ENCODE measurements around the gene UBAC2. TPM values are rescaled to one million over a fixed set of nuclear protein-coding genes. Genes with fewer than 3 reads are reported as not detected.

The UBAC2 gene
- total and polyA plus RNA-seq, 4 donors, result 32.9 to 42.3 (median 35.3) TPM

- no peak overlapping the region for H3K27ac ChIP-seq (ENCODE audit: low read depth in 1 of 2, low read length in 2 of 2)
- H3K4me1 ChIP-seq (ENCODE audit: control insufficient read depth in 4 of 4, insufficient read depth in 4 of 4, low read length in 3 of 4), result no peaks in the 10 kb centered on the region
- no peak for DNase-seq (ENCODE audit: low spot score)
- H3K36me3 ChIP-seq (ENCODE audit: control insufficient read depth in 4 of 4, insufficient read depth in 3 of 4, low read depth in 1 of 4, low read length in 3 of 4), result peaks cover 0 to 8% (median 2%) of the 10 kb centered on the region in 4 donors
- H3K27me3 ChIP-seq (ENCODE audit: control insufficient read depth in 4 of 4, insufficient read depth in 4 of 4, low read length in 3 of 4), result no peaks in the 10 kb centered on the region
- H3K9me3 ChIP-seq (ENCODE audit: control insufficient read depth in 4 of 4, low read length in 3 of 4), result no peaks in the 10 kb centered on the region
- 89% methylated on average over 6 of the region's 6 CpGs for WGBS
- no peak overlapping the region for H3K9ac ChIP-seq (ENCODE audit: low read depth in 1 of 2, low read length in 2 of 2)
- no peak overlapping the region for H3K4me3 ChIP-seq (ENCODE audit: low read depth in 1 of 3, low read length in 3 of 3)
- TF ChIP-seq SP1 (IDR thresholded peaks at IDR 0.05), result no peak
- TF ChIP-seq HNF4G (IDR thresholded peaks at IDR 0.05), result no peak
- no peak for TF ChIP-seq FOXA1 (IDR thresholded peaks at IDR 0.05)
- no peak for TF ChIP-seq HNF4A (conservative IDR thresholded peaks at IDR 0.05)
- TF ChIP-seq REST (IDR thresholded peaks at IDR 0.05), result no peak
- TF ChIP-seq RAD21 (IDR thresholded peaks at IDR 0.05), result no peak
- no peak for TF ChIP-seq YY1 (IDR thresholded peaks at IDR 0.05)
- TF ChIP-seq ATF3 (IDR thresholded peaks at IDR 0.05), result no peak
- TF ChIP-seq TAF1 (conservative IDR thresholded peaks at IDR 0.05), result no peak
- no peak for TF ChIP-seq CTCF (IDR thresholded peaks at IDR 0.05; ENCODE audit: low read depth, low read length, missing input control)
- TF ChIP-seq NR2F2 (IDR thresholded peaks at IDR 0.05), result no peak
- TF ChIP-seq EGR1 (IDR thresholded peaks at IDR 0.05; ENCODE audit: low read depth in 2 of 2), result no peak
- no peak for TF ChIP-seq JUND (IDR thresholded peaks at IDR 0.05)
- no peak for TF ChIP-seq GABPA (IDR thresholded peaks at IDR 0.05 in 1 of 2, conservative IDR thresholded peaks at IDR 0.05 in 1 of 2)
Measured at GRCh38 chr13:99266827-99267226, 66.2 kb downstream of the UBAC2 start.

GRCh38 chr13:99267927-99268326, 67.3 kb downstream of the UBAC2 start:
- no peak for TF ChIP-seq EGR1 (IDR thresholded peaks at IDR 0.05; ENCODE audit: low read depth in 2 of 2)
- TF ChIP-seq GABPA (IDR thresholded peaks at IDR 0.05 in 1 of 2, conservative IDR thresholded peaks at IDR 0.05 in 1 of 2), result no peak
- no peak for TF ChIP-seq MAX (IDR thresholded peaks at IDR 0.05)
- TF ChIP-seq REST (IDR thresholded peaks at IDR 0.05), result no peak
- no peak overlapping the region for H3K27ac ChIP-seq (ENCODE audit: low read depth in 1 of 2, low read length in 2 of 2)
- peaks cover 0 to 8% (median 2%) of the 10 kb centered on the region in 4 donors for H3K36me3 ChIP-seq (ENCODE audit: control insufficient read depth in 4 of 4, insufficient read depth in 3 of 4, low read depth in 1 of 4, low read length in 3 of 4)
- H3K9ac ChIP-seq (ENCODE audit: low read depth in 1 of 2, low read length in 2 of 2), result no peak overlapping the region
- peaks cover 0 to 3% (median 0%) of the 10 kb centered on the region in 4 donors for H3K9me3 ChIP-seq (ENCODE audit: control insufficient read depth in 4 of 4, low read length in 3 of 4)
- no peak overlapping the region for H3K4me3 ChIP-seq (ENCODE audit: low read depth in 1 of 3, low read length in 3 of 3)
- H3K27me3 ChIP-seq (ENCODE audit: control insufficient read depth in 4 of 4, insufficient read depth in 4 of 4, low read length in 3 of 4), result no peaks in the 10 kb centered on the region
- no peak for DNase-seq (ENCODE audit: low spot score)
- no peaks in the 10 kb centered on the region for H3K4me1 ChIP-seq (ENCODE audit: control insufficient read depth in 4 of 4, insufficient read depth in 4 of 4, low read length in 3 of 4)
- WGBS, result 95% methylated on average over 4 of the region's 4 CpGs
